GM12864 (cell line): ENCODE measurements around the gene PBRM1.
"Not testable (repeated sequence)": the region's sequence is repeated elsewhere in the genome, so short reads cannot be mapped to it uniquely, and the experiment has no call there.

Source experiments
- DNase-seq: peaks from one replicate; pipeline ENCODE4 v3.0.0-alpha.2; 2011; ENCODE audit warnings: low read depth
- H3K4me3 ChIP-seq: 2 replicates; pipeline ENCODE4 v1.5.1; 2011; ENCODE audit warnings: mild to moderate bottlenecking, low read depth, low read length, control low read depth
- TF ChIP-seq, protein P1 (sequence below): IDR thresholded peaks from 2 replicates; pipeline ENCODE4 v1.5.1; 2011; ENCODE audit warnings: low read depth, mild to moderate bottlenecking, moderate library complexity, low read length, control low read depth, inconsistent platforms; ENCODE audit errors: missing control alignments

PBRM1 gene

DNA sequence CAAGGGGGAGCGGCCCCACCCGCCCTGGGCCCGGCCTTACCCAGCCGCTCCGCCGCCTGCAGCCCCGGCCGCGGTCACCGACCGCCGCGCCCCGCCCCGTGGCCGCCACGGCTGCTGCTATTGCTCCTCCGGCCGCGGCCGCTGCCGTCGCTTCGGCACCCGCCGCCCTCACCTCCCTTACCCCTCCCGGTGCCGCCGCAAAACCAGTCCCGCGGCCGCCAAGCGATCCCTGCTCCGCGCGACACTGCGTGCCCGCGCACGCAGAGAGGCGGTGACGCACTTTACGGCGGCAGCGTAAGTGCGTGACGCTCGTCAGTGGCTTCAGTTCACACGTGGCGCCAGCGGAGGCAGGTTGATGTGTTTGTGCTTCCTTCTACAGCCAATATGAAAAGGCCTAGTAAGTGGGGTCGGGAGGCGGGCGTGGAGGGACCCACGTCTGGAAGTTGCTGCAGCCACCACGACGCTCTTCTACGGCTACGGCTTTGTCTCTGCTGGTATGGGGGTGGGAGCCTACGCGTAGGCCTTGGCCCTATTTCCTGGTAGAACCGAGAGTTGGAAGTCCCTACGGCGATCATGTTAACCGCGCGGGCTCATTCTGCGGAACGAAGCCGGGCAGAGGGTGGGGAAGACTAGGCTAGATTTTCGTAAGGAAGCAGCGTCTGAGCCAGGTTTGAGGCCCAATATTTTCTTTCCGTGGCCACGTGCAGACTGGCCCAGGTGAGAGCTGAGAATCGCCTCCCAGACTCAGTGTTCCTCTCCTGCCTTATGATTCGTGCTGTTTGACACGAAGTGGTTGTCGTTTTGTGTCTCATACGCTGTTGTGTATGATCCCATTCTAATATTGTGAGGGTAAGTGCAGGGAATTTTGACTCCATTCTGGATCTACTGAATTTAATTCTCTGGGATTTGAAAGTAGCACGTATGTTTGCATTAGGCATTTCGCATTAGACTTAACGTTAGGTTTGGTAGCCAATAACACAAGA, at the start of gene PBRM1, which contains the start of gene GNL3:
TSS of gene PBRM1 (minus strand) at position 205 of the 983 bp plus-strand sequence.
TSS of gene GNL3 (plus strand) at position 324 of the 983 bp plus-strand sequence. CDS start at position 385, 61 bp downstream.
- TF ChIP-seq, protein P1, sequence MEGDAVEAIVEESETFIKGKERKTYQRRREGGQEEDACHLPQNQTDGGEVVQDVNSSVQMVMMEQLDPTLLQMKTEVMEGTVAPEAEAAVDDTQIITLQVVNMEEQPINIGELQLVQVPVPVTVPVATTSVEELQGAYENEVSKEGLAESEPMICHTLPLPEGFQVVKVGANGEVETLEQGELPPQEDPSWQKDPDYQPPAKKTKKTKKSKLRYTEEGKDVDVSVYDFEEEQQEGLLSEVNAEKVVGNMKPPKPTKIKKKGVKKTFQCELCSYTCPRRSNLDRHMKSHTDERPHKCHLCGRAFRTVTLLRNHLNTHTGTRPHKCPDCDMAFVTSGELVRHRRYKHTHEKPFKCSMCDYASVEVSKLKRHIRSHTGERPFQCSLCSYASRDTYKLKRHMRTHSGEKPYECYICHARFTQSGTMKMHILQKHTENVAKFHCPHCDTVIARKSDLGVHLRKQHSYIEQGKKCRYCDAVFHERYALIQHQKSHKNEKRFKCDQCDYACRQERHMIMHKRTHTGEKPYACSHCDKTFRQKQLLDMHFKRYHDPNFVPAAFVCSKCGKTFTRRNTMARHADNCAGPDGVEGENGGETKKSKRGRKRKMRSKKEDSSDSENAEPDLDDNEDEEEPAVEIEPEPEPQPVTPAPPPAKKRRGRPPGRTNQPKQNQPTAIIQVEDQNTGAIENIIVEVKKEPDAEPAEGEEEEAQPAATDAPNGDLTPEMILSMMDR = no peak
- peak within 1 kb of the TSS; percentile 88 for H3K4me3 ChIP-seq

DNA sequence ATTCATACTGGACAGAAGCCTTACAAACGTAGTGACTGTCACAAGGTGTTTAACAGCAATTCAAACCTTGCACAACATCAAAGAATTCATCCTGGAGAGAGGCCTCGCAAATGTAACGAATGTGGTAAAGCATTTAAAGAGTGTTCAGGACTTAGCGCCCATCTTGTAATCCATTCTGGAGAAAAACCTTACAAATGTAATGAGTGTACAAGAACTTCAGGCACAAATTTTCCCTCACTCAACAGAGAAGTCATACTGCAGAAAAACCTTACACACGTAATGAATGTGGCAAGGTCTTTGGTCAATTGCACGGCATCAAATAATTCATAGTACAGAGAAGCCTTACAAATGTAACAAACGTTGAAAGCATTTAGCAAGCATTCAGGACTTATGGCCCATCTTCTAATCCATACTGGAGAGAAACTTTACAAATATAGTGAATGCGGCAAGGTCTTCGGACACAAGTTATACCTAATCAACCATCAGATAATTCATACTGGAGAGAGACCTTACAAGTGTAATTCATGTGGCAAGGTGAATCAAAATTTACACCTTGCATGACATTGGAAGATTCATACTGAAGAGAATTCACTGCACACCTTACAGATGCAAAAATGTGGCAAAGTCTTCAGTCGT, 47.7 kb upstream of the PBRM1 start:
- no peak overlapping the region for H3K4me3 ChIP-seq
- no peak for DNase-seq
- TF ChIP-seq, protein P1 = no peak

More for the DNA sequence above, at the start of gene PBRM1, which contains the start of gene GNL3:
- peak; percentile 90 for DNase-seq

DNA sequence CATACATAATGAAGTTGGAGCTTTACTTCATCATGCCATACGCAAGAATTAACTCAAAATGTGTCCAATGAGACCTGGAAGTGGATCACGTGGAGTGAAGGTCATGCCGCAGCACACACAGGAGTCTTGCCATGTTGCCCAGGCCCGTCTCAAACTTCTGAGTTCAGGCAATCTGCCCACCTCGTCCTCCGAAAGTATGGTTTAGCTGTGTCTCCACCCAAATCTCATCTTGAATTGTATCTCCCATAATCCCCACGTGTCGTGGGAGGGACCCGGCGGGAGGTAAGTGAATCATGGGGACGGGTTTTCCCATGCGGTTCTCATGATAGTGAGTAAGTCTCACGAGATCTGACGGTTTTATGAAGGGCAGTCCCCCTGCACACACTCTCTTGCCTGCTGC, 45.9 kb upstream of the PBRM1 start:
- TF ChIP-seq, protein P1 = no peak
- no peak overlapping the region for H3K4me3 ChIP-seq
- DNase-seq = no peak

DNA sequence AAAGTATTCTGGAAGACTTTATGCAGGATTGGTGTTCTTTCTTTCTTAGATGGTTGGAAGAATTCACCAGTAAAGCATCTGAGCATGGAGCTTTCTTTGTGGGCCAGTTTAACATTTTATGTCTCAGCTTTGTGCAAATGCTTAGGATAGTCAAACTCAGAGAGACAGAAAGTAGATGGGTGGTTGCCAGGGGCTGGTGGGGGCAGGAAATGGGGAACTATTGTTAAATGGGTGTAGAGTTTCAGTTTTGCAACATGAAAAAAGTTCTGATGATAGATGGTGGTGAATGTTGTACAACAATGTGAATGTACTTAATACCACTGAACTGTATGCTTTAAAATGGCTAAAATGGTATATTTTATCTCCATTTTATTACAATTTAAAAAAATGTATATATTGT, 45.0 kb upstream of the PBRM1 start:
- DNase-seq = peak; percentile 37
- TF ChIP-seq, protein P1 = no peak
- H3K4me3 ChIP-seq = no peak overlapping the region

DNA sequence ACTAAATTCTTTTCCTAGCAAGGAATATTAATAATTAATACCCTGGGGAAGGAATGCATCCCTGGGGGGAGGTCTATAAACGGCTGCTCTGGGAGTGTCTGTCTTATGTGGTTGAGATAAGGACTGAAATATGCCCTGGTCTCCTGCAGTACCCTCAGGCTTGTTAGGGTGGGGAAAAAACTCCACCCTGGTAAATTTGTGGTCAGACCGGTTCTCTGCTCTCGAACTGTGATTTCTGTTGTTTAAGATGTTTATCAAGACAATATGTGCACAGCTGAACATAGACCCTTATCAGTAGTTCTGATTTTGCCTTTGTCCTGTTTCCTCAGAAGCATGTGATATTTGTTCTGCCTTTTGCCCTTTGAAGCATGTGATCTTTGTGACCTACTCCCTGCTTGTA, 43.0 kb upstream of the PBRM1 start:
- H3K4me3 ChIP-seq, DNase-seq: not testable (repeated sequence)

DNA sequence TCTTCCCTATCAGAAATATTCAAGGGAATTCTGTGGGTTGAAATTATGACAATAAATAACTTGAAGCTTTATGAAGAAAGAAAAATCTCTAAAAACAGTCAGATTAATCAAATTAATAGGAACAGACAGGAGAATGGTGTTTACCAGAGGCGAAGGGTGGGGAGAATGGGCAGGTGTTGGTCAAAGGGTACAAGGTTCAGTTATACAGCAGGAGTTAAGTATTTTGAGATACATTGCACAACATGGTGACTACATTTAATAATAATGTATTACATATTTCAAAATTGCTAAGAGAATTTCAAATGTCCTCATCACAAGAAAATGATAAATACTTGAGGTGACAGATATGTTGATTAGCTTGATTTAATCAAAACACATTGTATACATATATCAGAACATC, 38.8 kb upstream of the PBRM1 start:
- H3K4me3 ChIP-seq = no peak overlapping the region
- DNase-seq = no peak
- TF ChIP-seq, protein P1 = no peak

DNA sequence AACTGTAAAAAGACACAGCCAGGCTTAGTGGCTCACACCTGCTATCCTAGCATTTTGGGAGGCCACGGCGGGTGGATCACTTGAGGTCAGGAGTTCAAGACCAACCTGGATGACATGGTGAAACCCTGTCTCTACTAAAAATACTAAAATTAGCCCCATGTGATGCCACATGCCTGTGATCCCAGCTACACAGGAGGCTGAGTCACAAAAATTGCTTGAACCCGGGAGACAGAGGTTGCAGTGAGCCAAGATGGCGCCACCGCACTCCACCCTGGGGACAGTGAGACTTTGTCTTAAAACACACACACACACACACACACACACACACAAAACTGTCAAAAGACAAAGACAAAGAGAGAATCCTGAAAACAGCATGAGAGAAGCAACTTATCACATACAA, 38.2 kb upstream of the PBRM1 start:
- no peak for DNase-seq
- no peak overlapping the region for H3K4me3 ChIP-seq
- TF ChIP-seq, protein P1 = no peak
